SU-DHL-6 (cell line): ENCODE results near the gene RABL6.
"Not testable (repeated sequence)": the region's sequence is repeated elsewhere in the genome, so short reads cannot be mapped to it uniquely, and the experiment has no call there.

Source experiments
- H2AFZ ChIP-seq: fragments of 200-600 bp; sonication (generic); 2 replicates; pipeline ENCODE4 v1.6.1; 2014; ENCODE audit warnings: low read depth, mild to moderate bottlenecking, moderate library complexity, mixed read lengths, antibody characterized with exemption, low read length; ENCODE audit not compliant: severe bottlenecking
- H3F3A ChIP-seq: fragments of 200-600 bp; shearing (Covaris generic); 2 replicates; pipeline ENCODE4 v1.6.0; 2016; ENCODE audit warnings: antibody characterized with exemption, mild to moderate bottlenecking; ENCODE audit not compliant: insufficient read depth
- H3K27ac ChIP-seq: fragments of 200-600 bp; sonication (generic); 2 replicates; pipeline ENCODE4 v1.5.1; 2016; ENCODE audit warnings: low read depth, mild to moderate bottlenecking, low read length, moderate library complexity, mixed read lengths
- H3K27me3 ChIP-seq: fragments of 200-600 bp; sonication (generic), shearing (Covaris generic); 2 replicates; pipeline ENCODE4 v1.6.0; 2014; ENCODE audit warnings: mild to moderate bottlenecking, low read length
- H3K36me3 ChIP-seq: fragments of 200-600 bp; sonication (generic); 2 replicates; pipeline ENCODE4 v1.6.1; 2014; ENCODE audit warnings: mild to moderate bottlenecking, low read length, mixed read lengths
- H3K4me2 ChIP-seq: fragments of 300-600, 200-600 bp; shearing (Covaris generic), sonication (generic); 2 replicates; pipeline ENCODE4 v1.6.0; 2014; ENCODE audit warnings: low read length, low read depth, mild to moderate bottlenecking; ENCODE audit not compliant: poor library complexity, severe bottlenecking
- H3K4me3 ChIP-seq: fragments of 200-600 bp; sonication (generic); 2 replicates; pipeline ENCODE4 v1.5.1; 2014; ENCODE audit warnings: antibody characterized with exemption, low read length, mild to moderate bottlenecking, mixed read lengths; ENCODE audit not compliant: insufficient read depth, poor library complexity, severe bottlenecking
- H3K79me2 ChIP-seq: fragments of 200-600 bp; sonication (generic); 2 replicates; pipeline ENCODE4 v1.6.1; 2014; ENCODE audit warnings: mild to moderate bottlenecking, low read length, moderate library complexity; ENCODE audit not compliant: insufficient read depth
- H3K9ac ChIP-seq: fragments of 200-600 bp; sonication (generic); 2 replicates; pipeline ENCODE4 v1.7.0; 2014; ENCODE audit warnings: mild to moderate bottlenecking, low read length
- H3K9me2 ChIP-seq: fragments of 200-600 bp; sonication (generic); replicated peaks from 2 replicates; pipeline ENCODE4 v1.6.1; 2014; ENCODE audit warnings: low read length; ENCODE audit not compliant: insufficient read depth
- H3K9me3 ChIP-seq: fragments of 200-600 bp; sonication (generic); 2 replicates; pipeline ENCODE4 v1.6.1; 2014; ENCODE audit warnings: low read length, mixed read lengths; ENCODE audit not compliant: insufficient read depth
- H4K20me1 ChIP-seq: fragments of 200-600 bp; sonication (generic); 2 replicates; pipeline ENCODE4 v1.6.1; 2014; ENCODE audit warnings: low read depth, mild to moderate bottlenecking, antibody characterized with exemption, low read length, moderate library complexity, mixed read lengths
- CTCF ChIP-seq: fragments of 200-600 bp; sonication (generic); IDR thresholded peaks from one replicate; pipeline ENCODE4 v1.5.1; 2017; ENCODE audit warnings: antibody characterized with exemption, mild to moderate bottlenecking, low read length, moderate library complexity; ENCODE audit not compliant: insufficient read depth, poor library complexity, severe bottlenecking
- EZH2phosphoT487 ChIP-seq: fragments of 200-600 bp; sonication (generic), shearing (Covaris generic); conservative IDR thresholded peaks from 2 replicates; pipeline ENCODE4 v1.6.1; 2018; ENCODE audit warnings: mild to moderate bottlenecking, antibody characterized with exemption, low read length, moderate library complexity, mixed read lengths

Gene RABL6

GRCh38 chr9:136784249-136784996 lies 23.3 kb upstream of the RABL6 start:
- H3K36me3 ChIP-seq, result no peaks in the 10 kb centered on the region
- no peaks in the 10 kb centered on the region for H3K9me3 ChIP-seq
- H3K4me2 ChIP-seq, result no peak overlapping the region
- no peak overlapping the region for H3K27ac ChIP-seq
- H3F3A ChIP-seq, result no peaks in the 10 kb centered on the region
- H3K79me2 ChIP-seq, result no peaks in the 10 kb centered on the region
- no peak for TF ChIP-seq EZH2phosphoT487
- TF ChIP-seq CTCF, result peak; percentile 16
- no peaks in the 10 kb centered on the region for H3K27me3 ChIP-seq
- H3K9ac ChIP-seq, result no peak overlapping the region
- H2AFZ ChIP-seq, result no peak overlapping the region
- H4K20me1 ChIP-seq, result no peaks in the 10 kb centered on the region
- no peaks in the 10 kb centered on the region for H3K9me2 ChIP-seq
- no peak overlapping the region for H3K4me3 ChIP-seq

GRCh38 chr9:136784997-136785361 lies 22.8 kb upstream of the RABL6 start:
- H3K79me2 ChIP-seq, result no peaks in the 10 kb centered on the region
- H3K9me2 ChIP-seq, result no peaks in the 10 kb centered on the region
- H2AFZ ChIP-seq, result no peak overlapping the region
- no peak overlapping the region for H3K4me3 ChIP-seq
- no peaks in the 10 kb centered on the region for H3K9me3 ChIP-seq
- no peak overlapping the region for H3K9ac ChIP-seq
- no peak overlapping the region for H3K4me2 ChIP-seq
- no peak overlapping the region for H3K27ac ChIP-seq
- no peaks in the 10 kb centered on the region for H3K36me3 ChIP-seq
- H3F3A ChIP-seq, result 0 out of 2 replicates have a peak, but pooled peaks cover under 1% of the 10 kb centered on the region
- no peaks in the 10 kb centered on the region for H3K27me3 ChIP-seq
- no peaks in the 10 kb centered on the region for H4K20me1 ChIP-seq
- no peak for TF ChIP-seq EZH2phosphoT487
- no peak for TF ChIP-seq CTCF

- H2AFZ ChIP-seq, H3K27me3 ChIP-seq, H4K20me1 ChIP-seq, H3K27ac ChIP-seq, H3F3A ChIP-seq, H3K79me2 ChIP-seq, H3K9me3 ChIP-seq, H3K4me3 ChIP-seq, H3K9ac ChIP-seq, H3K9me2 ChIP-seq, H3K4me2 ChIP-seq, H3K36me3 ChIP-seq: not testable (repeated sequence)
Observed at GRCh38 chr9:136785565-136786355, 22.0 kb upstream of the RABL6 start.

- no peak overlapping the region for H3K4me3 ChIP-seq
- no peaks in the 10 kb centered on the region for H3K9me3 ChIP-seq
- no peak overlapping the region for H2AFZ ChIP-seq
- H3K36me3 ChIP-seq, result no peaks in the 10 kb centered on the region
- H4K20me1 ChIP-seq, result no peaks in the 10 kb centered on the region
- H3K27ac ChIP-seq, result no peak overlapping the region
- no peak overlapping the region for H3K4me2 ChIP-seq
- no peak overlapping the region for H3K9ac ChIP-seq
- no peaks in the 10 kb centered on the region for H3K9me2 ChIP-seq
- TF ChIP-seq EZH2phosphoT487 (no peak), CTCF (no peak)
- no peaks in the 10 kb centered on the region for H3K79me2 ChIP-seq
- no peaks in the 10 kb centered on the region for H3K27me3 ChIP-seq
- peaks cover 6% of the 10 kb centered on the region; the same call in 1 of the 2 replicates for H3F3A ChIP-seq
Observed at GRCh38 chr9:136786451-136786850, 21.3 kb upstream of the RABL6 start.

- H2AFZ ChIP-seq, result not testable (repeated sequence)
Observed at GRCh38 chr9:136786983-136787382, 20.8 kb upstream of the RABL6 start.

More at GRCh38 chr9:136786983-136787382, 20.8 kb upstream of the RABL6 start:
- not testable (repeated sequence) for H3K27ac ChIP-seq, H3K9me3 ChIP-seq, H3K9ac ChIP-seq, H3K27me3 ChIP-seq, H3K9me2 ChIP-seq, H3K4me2 ChIP-seq, H3K36me3 ChIP-seq, H4K20me1 ChIP-seq, H3K79me2 ChIP-seq, H3F3A ChIP-seq, H3K4me3 ChIP-seq
